Measurements from ENCODE around the gene CHIT1.
A peak's percentile ranks its signal among the peaks of the same experiment; 100 is the strongest.
"Not testable (repeated sequence)": the region's sequence is repeated elsewhere in the genome, so short reads cannot be mapped to it uniquely, and the experiment has no call there.

Gene CHIT1

DNA sequence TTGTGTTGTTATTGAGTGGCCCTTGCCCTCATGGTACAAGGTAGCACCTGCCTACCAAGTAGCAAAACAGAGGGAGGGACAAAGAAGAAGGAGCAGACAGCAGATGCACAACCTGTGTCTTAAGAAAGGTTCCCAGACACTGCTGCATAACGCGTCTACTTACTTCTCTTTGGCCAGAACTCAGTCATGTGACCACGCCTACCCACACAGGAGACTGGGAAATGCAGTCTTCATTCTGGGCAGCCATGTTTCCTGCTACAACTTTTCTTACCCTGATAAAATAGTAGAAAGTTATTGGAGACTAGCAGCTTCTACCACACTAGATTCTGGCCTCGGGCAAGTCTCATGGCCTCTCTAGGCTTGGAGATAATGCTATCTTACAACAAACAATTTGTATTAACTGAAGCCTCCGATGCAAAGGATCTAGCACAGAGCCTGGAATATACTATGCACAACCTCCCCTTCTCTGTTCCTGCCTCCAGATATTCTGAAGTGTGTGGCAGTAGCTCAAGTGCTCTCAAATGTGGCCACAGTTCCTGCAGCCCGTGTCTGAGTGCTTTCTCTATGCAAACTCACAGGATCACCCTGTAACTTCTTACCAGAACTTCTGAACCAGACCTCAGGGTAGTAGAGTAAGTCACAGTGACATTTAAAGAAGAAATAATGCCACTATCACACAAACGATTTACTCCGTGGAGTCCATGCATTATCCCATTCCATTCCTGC is 41.7 kb upstream of the CHIT1 start:
- H3K27me3 Mint-ChIP-seq, result no peaks in the 10 kb centered on the region
- H3K9me3 Mint-ChIP-seq, result no peaks in the 10 kb centered on the region
- no peaks in the 10 kb centered on the region for H3K36me3 Mint-ChIP-seq
- no peak for DNase-seq
- no peak overlapping the region for H3K27ac Mint-ChIP-seq
- H3K4me1 Mint-ChIP-seq, result peaks cover 35 to 68% of the 10 kb centered on the region in 2 donors
- H3K4me3 Mint-ChIP-seq, result no peak overlapping the region
- ATAC-seq (replicated peaks), result peak; percentile 45 to 48

DNA sequence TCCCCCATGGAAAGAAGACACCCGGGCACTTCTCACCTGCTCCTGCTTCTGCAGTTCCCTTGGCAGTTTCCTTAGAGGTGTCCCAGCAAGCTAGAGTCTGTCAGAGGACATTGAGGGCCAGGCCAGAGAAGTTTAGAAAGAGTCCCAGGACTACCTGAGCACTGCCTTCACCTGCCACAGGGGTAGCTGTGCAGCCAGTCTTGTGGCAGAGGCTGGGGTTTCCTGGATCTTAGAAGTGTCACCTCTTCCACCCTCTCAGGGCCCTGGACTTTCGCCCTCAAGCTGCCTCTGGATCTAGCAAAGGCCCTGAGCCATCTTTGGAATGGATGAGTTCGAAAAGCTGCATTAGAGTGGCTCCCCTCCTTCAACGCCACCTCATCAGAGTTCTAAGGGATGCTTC is 41.0 kb upstream of the CHIT1 start:
- Mint-ChIP-seq H3K4me1 (peaks cover 34 to 68% of the 10 kb centered on the region in 2 donors), H3K27ac (no peak overlapping the region), H3K4me3 (no peak overlapping the region), H3K9me3 (no peaks in the 10 kb centered on the region), H3K27me3 (no peaks in the 10 kb centered on the region), H3K36me3 (no peaks in the 10 kb centered on the region)
- DNase-seq (no peak), ATAC-seq (replicated peaks) (no peak)

DNA sequence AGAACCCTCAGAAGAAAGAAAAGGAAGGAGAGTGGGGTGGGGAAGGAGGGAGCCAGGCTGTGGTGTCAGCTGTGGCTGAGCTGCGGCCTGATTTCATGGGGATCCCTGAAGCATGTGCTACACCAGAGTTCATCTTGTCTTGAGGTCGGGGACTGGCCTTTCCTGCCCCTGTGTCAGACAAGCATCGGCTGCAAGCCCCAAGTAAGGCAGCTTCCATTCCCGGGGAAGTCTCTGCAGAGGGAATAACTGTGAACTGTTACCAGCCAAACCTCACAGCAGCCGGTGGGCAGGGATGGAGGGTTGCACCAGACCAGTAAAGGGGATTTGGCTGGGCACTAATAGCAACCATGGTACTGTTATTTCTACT is 40.2 kb upstream of the CHIT1 start:
- H3K27me3 Mint-ChIP-seq, result no peaks in the 10 kb centered on the region
- ATAC-seq (replicated peaks) (no peak), DNase-seq (no peak)
- H3K36me3 Mint-ChIP-seq, result no peaks in the 10 kb centered on the region
- H3K4me3 Mint-ChIP-seq, result no peak overlapping the region
- H3K27ac Mint-ChIP-seq, result no peak overlapping the region
- H3K9me3 Mint-ChIP-seq, result no peaks in the 10 kb centered on the region
- peaks cover 26 to 61% of the 10 kb centered on the region in 2 donors for H3K4me1 Mint-ChIP-seq

DNA sequence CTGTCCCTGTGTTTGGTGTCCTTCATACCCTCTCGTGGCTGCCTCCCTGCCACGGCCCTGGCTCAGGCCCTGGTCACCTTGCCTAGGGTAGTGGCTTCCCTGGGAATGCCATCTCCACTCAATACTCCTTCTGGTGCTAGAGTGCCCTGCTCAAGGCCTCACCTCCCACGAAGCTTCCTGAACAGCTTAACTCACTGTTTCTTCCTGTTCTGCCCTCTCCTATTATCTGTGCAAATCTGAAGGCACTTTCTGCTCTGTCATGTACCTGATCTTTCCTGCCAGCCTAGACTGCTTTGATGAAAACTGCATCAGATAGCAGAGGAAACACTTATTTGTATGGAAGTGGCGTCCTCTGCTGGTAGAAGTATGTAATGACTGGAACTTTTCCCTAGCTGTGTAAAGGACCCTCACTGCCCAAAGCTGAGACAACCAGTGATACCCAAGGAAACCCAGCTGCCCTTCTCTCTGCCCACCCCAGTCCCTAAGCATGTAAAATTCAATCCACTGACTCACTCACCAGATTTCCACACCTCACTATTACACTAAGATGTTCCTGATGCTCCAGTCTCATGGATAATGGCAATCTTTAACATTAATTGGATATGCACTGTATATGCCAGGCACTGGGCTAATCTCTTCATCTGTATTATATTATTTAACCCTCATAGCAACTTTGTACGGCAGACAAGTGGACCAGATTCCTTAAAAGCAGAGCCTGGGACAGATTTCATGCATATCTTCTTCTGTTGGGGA is 39.6 kb upstream of the CHIT1 start:
- Mint-ChIP-seq H3K4me1 (peaks cover 22 to 56% of the 10 kb centered on the region in 2 donors), H3K27me3 (no peaks in the 10 kb centered on the region), H3K36me3 (no peaks in the 10 kb centered on the region), H3K9me3 (no peaks in the 10 kb centered on the region), H3K4me3 (no peak overlapping the region), H3K27ac (no peak overlapping the region)
- ATAC-seq (replicated peaks) (peak; percentile 20 to 26), DNase-seq (no peak)

DNA sequence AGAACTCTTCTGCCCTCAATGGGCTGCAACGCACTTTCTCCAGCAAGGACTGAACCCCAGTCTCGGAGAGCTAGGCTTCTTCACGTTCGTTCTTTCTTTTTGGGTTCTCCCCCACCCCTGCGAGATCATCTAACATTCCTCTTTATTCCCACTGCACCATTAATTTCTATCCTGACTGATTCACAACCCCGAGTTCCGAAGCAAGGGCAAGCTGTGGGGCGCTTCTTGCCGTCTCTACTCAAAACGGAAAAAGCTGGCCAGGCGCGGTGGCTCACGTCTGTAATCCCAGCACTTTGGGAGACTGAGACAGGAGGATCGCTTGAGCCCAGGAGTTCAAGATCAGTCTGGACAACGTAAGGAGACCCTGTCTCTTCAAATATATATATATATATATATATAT is 38.4 kb upstream of the CHIT1 start:
- no peaks in the 10 kb centered on the region for H3K9me3 Mint-ChIP-seq
- DNase-seq, result no peak
- no peaks in the 10 kb centered on the region for H3K36me3 Mint-ChIP-seq
- H3K4me3 Mint-ChIP-seq, result peak overlapping the region; percentile 93
- H3K27me3 Mint-ChIP-seq, result no peaks in the 10 kb centered on the region
- peak overlapping the region; percentile 91 for H3K27ac Mint-ChIP-seq
- ATAC-seq (replicated peaks), result no peak
- H3K4me1 Mint-ChIP-seq, result peaks cover 17 to 51% of the 10 kb centered on the region in 2 donors

DNA sequence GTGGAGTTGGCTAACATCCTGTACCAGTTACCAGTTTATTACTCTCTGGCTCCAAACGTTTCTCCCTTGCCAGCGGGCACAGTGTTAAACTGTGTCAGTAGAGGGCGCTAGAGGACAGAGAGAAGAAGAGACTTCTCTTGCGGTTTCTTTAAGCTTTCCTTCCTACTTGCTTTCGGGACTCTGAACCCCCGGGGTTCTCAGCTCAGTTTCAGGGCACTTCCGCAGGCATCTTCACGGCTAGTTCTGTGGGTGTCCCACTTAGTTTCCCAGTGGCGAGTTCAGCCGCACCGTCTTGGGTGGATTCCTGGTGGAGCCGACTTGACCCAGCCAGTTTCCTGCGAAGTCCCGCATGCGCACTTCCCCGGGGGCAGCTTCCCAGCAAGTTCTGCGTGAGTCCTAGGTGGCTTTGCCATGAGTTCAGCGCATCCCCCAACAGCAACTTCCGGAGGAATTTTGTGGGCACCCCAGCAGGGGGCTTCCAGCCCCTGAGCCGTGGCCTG is 37.9 kb upstream of the CHIT1 start:
- ATAC-seq (replicated peaks) (peak; percentile 64 to 70), DNase-seq (peak; percentile 73)
- peak overlapping the region; percentile 91 for H3K27ac Mint-ChIP-seq
- H3K9me3 Mint-ChIP-seq, result no peaks in the 10 kb centered on the region
- no peaks in the 10 kb centered on the region for H3K27me3 Mint-ChIP-seq
- peak overlapping the region; percentile 93 for H3K4me3 Mint-ChIP-seq
- H3K36me3 Mint-ChIP-seq, result no peaks in the 10 kb centered on the region
- peaks cover 17 to 46% of the 10 kb centered on the region in 2 donors for H3K4me1 Mint-ChIP-seq

DNA sequence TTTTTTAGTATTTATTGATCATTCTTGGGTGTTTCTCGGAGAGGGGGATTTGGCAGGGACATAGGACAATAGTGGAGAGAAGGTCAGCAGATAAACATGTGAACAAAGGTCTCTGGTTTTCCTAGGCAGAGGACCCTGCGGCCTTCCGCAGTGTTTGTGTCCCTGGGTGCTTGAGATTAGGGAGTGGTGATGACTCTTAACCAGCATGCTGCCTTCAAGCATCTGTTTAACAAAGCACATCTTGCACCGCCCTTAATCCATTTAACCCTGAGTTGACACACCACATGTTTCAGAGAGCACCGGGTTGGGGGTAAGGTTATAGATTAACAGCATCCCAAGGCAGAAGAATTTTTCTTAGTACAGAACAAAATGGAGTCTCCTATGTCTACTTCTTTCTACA is 36.7 kb upstream of the CHIT1 start:
- ATAC-seq (replicated peaks); H3K9me3 Mint-ChIP-seq; H3K36me3 Mint-ChIP-seq; H3K4me3 Mint-ChIP-seq; H3K27ac Mint-ChIP-seq; H3K27me3 Mint-ChIP-seq; DNase-seq: not testable (repeated sequence)
- H3K4me1 Mint-ChIP-seq, result peaks cover 12 to 36% of the 10 kb centered on the region in 2 donors

DNA sequence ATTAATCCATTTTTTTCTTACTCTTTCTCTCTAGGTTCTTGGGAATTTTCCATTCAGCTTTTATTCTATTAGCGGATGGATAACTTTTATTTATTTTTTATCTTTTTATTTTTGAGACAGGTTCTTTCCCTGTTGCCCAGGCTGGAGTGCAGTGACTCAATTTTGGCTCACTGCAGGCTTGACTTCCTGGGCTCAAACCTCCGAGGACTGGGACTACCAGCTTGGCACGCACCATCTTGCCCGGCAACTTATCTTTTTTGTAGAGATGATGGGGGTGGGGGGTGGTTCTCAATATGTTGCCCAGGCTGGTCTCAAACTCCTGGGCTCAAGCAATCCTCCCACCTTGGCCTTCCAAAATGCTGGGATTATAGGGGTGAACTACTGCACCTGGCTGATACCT is 36.1 kb upstream of the CHIT1 start:
- peaks cover 8 to 30% of the 10 kb centered on the region in 2 donors for H3K4me1 Mint-ChIP-seq
- DNase-seq (no peak), ATAC-seq (replicated peaks) (no peak)
- peaks cover 0 to 6% of the 10 kb centered on the region in 2 donors for H3K27me3 Mint-ChIP-seq
- H3K36me3 Mint-ChIP-seq, result no peaks in the 10 kb centered on the region
- no peak overlapping the region for H3K4me3 Mint-ChIP-seq
- no peak overlapping the region for H3K27ac Mint-ChIP-seq
- H3K9me3 Mint-ChIP-seq, result no peaks in the 10 kb centered on the region

DNA sequence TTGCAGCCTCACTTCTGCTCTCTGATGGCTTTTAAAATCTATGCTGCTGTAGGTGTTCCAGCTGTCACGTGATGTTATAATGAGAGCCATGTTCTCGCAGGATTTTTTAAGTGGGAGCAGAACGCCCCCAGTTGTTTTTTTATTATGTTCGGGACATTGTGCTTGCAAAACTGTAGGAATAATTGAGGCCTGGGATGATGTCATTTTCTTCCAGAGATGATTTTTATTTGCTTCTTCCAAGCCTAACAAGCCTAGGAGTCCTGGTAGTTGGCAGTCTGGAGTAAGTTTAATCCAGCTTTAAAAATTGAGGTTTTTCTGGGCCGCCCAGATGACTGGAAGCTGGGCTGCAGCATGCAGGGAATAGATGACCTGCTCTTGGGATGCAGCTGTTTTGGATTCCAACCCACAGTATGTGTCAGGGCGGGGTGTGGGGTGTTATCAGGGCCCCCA is 34.6 kb upstream of the CHIT1 start:
- H3K27me3 Mint-ChIP-seq, result peaks cover 5 to 9% of the 10 kb centered on the region in 2 donors
- no peak overlapping the region for H3K27ac Mint-ChIP-seq
- ATAC-seq (replicated peaks), result no peak
- no peak for DNase-seq
- H3K9me3 Mint-ChIP-seq, result no peaks in the 10 kb centered on the region
- peaks cover 8 to 30% of the 10 kb centered on the region in 2 donors for H3K4me1 Mint-ChIP-seq
- H3K4me3 Mint-ChIP-seq, result no peak overlapping the region
- no peaks in the 10 kb centered on the region for H3K36me3 Mint-ChIP-seq

DNA sequence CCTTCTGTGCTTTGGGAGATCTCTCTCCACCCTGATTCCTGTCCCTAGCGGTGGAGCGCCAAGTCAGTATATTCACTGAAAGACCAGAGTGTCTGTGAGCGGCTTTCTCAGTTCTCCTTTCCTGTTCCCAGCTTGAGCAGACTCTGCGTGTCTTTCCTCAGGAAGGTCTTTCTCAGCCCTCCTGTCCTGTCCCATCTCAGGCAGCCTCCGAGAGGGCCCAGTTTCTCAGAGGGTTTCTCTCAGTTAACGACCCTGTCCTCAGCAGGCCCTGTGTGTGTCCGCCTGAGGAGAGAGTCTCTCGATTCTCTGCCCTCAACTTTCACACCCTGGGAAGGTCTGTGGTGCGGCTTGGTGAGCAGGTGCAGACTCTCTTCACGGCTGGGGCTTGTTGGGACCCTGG is 34.0 kb upstream of the CHIT1 start:
- Mint-ChIP-seq H3K9me3 (no peaks in the 10 kb centered on the region), H3K27ac (peak overlapping the region; percentile 14), H3K4me3 (no peak overlapping the region), H3K27me3 (peaks cover 6 to 9% of the 10 kb centered on the region in 2 donors), H3K36me3 (no peaks in the 10 kb centered on the region), H3K4me1 (peaks cover 8 to 30% of the 10 kb centered on the region in 2 donors)
- peak in 1 of 2 donors; percentile 28 for ATAC-seq (replicated peaks)
- no peak for DNase-seq

DNA sequence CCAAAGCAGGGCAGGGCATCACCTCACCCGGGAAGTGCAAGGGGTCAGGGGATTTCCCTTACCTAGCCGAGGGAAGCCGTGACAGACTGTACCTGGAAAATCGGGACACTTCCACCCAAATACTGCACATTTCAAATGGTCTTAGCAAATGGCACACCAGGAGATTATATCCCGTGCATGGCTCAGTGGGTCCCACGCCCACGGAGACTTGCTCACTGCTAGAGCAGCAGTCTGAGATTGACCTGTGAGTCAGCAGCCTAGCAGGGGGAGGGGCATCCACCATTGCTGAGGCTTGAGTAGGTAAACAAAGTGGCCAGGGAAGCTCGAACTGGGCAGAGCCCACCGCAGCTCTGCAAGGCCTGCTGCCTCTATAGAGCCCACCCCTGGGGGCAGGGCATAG is 27.2 kb upstream of the CHIT1 start:
- H3K27ac Mint-ChIP-seq; H3K9me3 Mint-ChIP-seq; DNase-seq; H3K36me3 Mint-ChIP-seq; H3K4me3 Mint-ChIP-seq; H3K4me1 Mint-ChIP-seq; ATAC-seq (replicated peaks): not testable (repeated sequence)
- H3K27me3 Mint-ChIP-seq, result peaks cover 17 to 27% of the 10 kb centered on the region in 2 donors

DNA sequence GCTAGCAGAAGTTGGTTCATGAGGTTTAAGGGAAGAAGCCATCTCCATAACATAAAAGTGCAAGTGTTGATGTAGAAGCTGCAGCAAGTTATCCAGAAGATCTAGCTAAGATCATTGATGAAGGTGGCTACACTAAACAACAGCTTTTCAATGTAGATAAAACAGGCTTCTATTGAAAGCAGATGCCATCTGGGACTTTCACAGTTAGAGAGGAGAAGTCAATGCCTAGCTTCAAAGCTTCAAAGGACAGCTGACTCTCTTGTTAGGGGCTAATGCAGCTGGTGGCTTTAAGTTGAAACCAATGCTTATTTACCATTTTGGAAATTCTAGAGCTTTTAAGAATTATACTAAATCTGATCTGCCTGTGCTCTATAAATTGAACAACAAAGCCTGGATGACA is 25.3 kb upstream of the CHIT1 start:
- not testable (repeated sequence) for H3K4me3 Mint-ChIP-seq; H3K4me1 Mint-ChIP-seq; H3K36me3 Mint-ChIP-seq; H3K27ac Mint-ChIP-seq; DNase-seq; H3K9me3 Mint-ChIP-seq; ATAC-seq (replicated peaks)
- H3K27me3 Mint-ChIP-seq, result peaks cover 17 to 22% of the 10 kb centered on the region in 2 donors

DNA sequence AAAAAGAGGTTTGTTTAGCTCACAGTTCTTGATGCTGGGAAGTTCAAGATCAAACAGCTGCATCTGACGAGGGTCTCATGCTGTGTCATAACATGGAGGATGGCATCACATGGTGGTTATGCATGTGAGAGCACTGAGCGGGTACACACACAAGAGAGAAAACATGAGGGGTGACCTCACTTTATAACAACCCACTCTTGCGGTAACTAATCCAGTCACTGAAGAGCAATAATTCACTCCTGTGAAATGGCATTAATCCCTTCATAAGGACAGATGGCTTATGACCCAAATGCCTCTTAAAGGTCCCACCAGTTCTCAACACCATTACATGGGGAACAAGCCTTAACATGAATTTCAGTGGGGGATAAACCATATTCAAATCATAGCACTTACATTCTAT is 23.2 kb upstream of the CHIT1 start:
- H3K27me3 Mint-ChIP-seq, result peaks cover 19 to 24% of the 10 kb centered on the region in 2 donors
- ATAC-seq (replicated peaks), result no peak
- H3K4me1 Mint-ChIP-seq, result no peaks in the 10 kb centered on the region
- H3K9me3 Mint-ChIP-seq, result peaks cover 6 to 10% of the 10 kb centered on the region in 2 donors
- H3K36me3 Mint-ChIP-seq, result peaks cover 7 to 9% of the 10 kb centered on the region in 2 donors
- H3K27ac Mint-ChIP-seq, result no peak overlapping the region
- no peak overlapping the region for H3K4me3 Mint-ChIP-seq
- no peak for DNase-seq

DNA sequence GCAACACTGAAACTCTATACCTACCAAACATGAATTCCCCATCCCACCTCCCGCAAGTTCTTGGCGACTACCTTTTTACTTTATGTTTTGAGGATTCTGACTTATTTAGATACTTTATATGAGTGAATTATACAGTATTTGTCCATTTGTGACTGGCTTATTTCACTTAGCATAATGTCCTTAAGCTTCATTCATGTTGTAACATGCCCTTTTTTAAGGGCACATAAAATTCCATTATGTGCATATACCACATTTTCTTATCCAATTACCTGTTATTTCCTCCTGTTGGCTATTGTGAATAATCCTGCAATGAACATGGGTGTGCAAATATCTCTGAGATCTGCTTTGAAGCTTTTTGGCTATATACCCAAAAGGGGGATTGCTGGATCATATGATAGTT is 22.0 kb upstream of the CHIT1 start:
- H3K4me1 Mint-ChIP-seq, result no peaks in the 10 kb centered on the region

DNA sequence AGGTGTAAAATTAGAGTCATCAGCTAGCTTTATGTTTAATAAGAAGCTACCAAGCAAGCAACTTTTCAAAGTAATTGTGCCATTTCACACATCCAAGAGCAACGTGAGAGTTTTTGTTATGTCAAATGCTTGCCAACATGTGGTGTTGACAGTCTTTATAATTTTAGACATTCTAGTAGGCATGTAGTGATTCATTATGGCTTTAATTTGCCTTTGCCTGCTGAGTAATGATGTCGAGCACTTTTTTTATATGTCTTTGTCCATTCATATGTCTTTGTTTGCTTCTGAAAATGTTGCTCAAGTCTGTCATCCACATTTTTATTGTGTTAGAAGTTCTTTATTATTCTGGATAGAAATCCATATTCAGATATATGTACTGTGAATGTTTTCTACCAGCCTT is 21.4 kb upstream of the CHIT1 start:
- H3K4me3 Mint-ChIP-seq, result no peak overlapping the region
- H3K27me3 Mint-ChIP-seq, result peaks cover 16 to 24% of the 10 kb centered on the region in 2 donors
- no peak for ATAC-seq (replicated peaks)
- no peak overlapping the region for H3K27ac Mint-ChIP-seq
- H3K36me3 Mint-ChIP-seq, result peaks cover 6 to 8% of the 10 kb centered on the region in 2 donors
- H3K4me1 Mint-ChIP-seq, result no peaks in the 10 kb centered on the region
- peaks cover 9 to 12% of the 10 kb centered on the region in 2 donors for H3K9me3 Mint-ChIP-seq
- DNase-seq, result no peak

More for the DNA sequence above, 22.0 kb upstream of the CHIT1 start:
- Mint-ChIP-seq H3K36me3 (peaks cover 7 to 9% of the 10 kb centered on the region in 2 donors), H3K27ac (no peak overlapping the region), H3K4me3 (no peak overlapping the region), H3K27me3 (peaks cover 19 to 23% of the 10 kb centered on the region in 2 donors), H3K9me3 (peaks cover 6 to 10% of the 10 kb centered on the region in 2 donors)
- no peak for DNase-seq
- no peak for ATAC-seq (replicated peaks)

All from stimulated activated naive B cell treated with anti-CD40 and anti-IgM and Interleukin-4, amounts not matched to agents 10 μg/mL and 1 μg/mL and 100 μg/mL, for 72 hours (primary cell).